Activated CD4-positive, CD25-positive, alpha-beta regulatory T cell treated with anti-CD3 and anti-CD28 coated beads, Interleukin-2, amount 50 U/mL, for 72 hours (primary cell): ENCODE results near the gene LPIN1.
"Not testable (repeated sequence)": the region's sequence is repeated elsewhere in the genome, so short reads cannot be mapped to it uniquely, and the experiment has no call there.

Experiments used
- DNase-seq: peaks from one replicate; pipeline ENCODE4 v3.0.0; 2021

Gene LPIN1

DNA sequence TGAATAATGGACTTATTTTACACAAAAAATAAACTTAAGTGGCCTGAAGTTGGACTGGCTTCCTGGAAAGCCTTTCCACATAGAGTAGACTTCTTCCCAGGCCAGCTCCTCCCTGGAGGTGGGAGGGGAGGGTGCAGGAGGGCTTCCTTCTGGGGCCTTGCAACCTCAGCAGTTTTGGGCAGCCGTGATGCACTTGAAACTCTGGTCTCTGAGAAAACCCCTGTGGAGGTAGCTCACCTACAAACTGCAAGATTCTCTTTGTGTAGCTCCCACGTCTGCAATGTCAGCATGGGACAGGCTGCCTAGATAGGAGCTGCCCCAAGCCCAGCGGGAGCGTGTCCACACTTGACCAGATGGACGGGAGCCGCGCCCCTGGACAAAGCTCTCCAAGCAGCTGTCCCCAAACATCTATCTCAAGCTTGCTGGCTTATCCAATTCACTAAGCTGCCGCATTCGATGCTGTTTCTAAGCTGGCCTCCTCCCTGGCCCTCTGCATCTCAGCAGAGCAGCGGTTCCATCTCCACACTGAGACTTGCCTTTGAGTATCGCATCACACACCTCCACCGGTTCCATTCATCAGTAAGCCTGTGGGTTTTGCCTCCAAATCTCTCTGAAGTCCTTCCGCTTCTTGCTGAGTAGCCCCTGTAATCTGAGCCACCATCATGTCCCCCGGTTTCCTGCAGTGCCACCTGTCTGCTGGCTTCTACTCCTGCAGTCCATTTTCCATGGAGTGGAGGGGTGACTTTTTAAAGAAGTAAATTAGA lies 1.6 kb upstream of the LPIN1 start:
- DNase-seq: no peak

DNA sequence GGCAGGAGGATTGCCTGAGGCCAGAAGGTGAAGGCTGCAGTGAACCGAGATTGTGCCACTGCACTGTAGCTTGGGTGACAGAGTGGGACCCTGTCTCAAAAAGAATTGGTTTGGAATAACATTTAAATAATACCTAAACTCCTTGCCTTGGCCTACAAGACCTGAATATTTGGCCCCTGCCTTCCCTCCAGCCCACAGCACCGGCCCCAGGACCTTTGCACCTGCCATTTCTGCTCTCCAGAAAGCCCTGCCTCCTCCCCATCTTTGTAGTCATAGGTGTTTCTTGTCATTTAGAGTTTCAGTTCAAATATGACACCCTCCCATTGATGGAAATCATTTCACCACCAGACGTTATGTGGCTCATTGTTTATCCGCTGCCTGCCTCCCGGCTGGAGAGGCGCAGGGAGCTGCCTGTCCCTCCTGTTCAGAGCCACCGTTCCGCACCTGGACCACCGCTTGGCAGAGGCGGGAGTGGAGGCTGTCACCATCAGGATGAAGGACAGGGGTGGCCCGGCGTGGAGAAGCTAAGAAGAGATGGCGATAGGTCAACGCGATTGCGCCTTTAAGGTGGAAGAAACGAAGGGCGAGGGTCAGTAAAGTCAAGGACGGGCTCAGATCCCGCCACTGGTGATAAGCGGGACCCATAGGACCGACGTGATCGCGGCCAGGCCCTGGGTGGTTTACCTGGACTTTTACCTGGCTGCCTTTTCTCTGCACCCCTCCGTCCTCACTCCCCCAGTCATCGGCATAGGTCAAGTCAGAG lies 638 bp upstream of the LPIN1 start:
- DNase-seq: no peak

DNA sequence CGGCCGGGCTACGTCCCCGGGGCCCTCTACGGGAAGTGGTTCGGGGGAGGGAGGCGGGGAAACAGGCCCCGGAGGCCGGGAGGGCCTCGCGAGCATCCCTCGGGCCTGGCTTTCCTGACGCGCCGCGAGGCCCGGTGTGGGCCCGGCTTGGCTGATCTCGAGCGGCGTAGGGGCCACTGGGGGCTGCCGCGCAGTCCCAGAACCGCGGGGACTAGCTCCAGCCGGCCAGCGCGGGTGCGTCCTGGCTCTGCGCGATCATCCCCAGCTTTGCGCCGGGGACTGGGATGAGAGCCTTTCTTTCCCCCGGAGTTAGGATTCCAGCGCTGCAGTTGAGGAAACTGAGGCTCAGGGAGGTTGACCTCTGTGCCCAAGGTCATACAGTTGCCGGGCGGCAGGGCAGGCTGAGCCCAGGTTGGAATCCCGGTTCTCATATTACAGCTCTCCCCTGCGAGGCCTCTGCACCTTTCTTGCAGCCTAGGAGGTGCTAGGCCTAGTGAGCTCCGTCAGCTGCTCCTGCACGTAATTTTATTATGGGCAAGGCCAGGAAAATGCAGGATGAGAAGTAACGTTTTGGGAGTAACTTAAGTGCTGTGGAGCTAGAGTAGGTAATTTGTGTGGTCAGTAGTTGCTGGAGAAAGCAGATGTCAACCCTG lies 501 bp downstream of the LPIN1 start:
- no peak for DNase-seq

DNA sequence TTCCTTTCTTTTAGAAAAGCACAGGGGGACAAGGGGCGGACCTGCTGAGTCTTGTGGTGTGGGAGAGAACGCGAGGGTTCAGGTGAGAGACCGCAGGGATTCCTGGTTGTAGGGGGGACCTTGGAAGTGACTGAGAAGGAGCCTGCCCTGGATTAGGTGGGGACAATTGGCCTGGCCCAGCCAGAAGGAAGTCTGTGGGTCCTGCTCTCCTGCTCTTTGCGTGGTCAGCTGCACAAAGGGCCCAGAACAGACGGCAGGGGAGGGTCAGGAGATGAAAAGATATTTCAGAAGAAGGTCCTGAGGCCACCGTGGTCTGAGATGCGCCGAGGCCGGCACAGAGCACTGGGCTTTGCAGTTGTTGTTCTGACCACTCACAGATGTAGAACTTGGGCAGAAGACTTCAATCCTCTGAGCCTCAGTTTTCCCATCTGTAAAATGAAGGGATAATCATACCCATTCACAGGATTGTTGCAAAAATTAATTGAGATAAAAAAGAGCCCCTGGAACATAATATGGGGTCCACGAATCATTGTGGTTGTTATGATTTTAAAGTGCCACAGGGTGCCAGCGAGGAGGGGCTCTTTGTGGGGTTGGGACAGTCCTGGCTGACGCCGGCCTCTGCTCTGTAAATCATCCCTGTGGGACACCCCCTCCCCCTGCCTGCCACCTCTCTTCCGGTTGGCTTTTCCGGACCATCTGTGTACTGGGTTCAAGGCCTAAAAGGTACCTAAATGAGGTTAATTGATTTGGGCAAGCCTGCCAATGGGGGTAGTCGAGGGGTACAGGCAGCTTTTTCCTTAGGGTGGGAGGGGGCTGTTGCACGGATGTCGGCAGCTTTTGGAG lies 1.8 kb downstream of the LPIN1 start:
- DNase-seq: no peak

DNA sequence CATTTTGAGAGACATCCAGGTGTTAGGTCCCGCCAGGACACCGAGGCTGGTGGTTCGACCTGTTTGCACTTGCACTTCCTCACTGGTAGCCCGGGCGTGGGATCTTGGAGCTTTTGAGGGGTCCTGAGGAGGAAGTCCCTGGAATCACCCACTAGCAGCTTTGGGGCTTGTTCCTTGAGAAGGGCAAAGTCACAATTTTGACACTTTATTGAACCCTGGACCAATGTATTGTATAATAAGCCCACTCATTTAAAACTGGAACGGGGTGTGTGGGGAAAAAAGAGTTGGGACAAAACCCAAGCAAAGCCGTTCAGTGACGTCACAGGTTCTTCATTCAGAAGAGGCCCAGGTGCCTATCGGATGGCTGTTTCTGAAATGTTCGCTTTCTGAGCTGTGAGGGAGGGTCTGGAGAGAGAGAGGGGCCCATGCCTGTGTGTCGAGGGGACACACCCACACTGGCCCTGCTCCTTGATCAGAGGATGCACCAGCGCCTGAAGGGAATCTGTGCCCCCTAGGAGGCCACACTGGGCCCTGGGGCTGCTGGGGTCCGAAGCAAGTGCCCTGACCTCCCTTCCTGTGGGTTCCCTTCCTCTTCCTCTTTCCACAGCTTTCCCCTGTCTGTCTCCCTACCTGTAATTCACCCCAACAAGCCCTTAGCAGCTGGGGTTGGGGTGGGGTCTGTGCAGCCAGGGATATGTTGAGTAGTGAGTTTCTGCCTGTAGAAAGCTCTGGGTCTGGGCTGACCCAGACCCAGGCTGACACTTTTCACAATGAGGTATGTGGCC lies 2.6 kb downstream of the LPIN1 start:
- DNase-seq: no peak

DNA sequence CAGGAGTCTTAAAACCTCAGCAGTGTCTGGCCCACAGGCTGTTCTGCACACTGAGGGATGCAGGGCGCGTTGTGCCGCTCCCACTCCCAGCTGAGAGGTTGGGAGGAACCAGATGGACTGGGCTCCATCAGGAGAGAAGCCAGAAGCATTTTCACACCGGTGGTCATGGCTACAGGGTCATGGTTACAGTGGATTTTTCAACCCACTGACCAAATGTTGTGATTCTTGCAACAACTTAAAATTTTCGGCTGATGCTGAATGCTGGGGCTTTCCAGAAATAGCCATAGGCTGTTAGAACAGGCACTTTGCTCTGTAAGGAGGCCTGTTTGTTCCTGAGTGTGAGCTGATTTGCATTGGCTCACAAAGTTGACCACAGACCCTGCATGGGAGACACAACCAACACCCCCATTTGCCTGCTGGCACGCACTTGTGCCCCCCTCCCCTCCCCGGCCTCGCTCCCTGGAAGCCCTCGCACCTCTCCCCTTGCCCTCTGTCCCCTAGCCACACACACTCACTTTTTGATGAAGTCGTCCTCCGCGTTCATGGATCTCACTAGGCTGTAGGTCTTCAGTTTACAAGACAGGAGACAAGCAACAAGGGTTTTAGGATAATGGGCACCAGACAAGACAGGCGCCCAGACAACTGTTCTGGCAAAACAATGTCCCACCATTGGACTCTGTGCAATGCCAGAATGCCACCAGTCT lies 3.4 kb downstream of the LPIN1 start:
- DNase-seq: no peak

DNA sequence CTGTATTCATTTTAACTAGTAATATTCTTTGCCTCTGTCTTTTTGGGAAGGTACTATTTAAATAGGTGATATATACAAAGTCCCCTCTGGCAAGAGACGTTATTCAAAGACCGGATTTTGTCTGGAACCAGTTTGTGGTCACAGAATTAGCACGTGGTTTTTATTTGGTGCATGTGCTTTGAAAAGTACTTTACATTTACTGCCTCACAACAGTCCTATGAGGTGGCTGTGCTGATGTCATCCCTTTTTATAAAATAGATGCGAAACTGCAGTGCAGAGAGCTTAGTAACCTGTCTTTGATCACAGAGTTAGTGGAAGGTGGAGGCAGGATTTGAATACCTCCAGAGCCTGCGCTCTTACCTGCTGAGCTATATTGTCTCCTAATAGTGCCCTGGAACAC lies 4.0 kb downstream of the LPIN1 start:
- no peak for DNase-seq

DNA sequence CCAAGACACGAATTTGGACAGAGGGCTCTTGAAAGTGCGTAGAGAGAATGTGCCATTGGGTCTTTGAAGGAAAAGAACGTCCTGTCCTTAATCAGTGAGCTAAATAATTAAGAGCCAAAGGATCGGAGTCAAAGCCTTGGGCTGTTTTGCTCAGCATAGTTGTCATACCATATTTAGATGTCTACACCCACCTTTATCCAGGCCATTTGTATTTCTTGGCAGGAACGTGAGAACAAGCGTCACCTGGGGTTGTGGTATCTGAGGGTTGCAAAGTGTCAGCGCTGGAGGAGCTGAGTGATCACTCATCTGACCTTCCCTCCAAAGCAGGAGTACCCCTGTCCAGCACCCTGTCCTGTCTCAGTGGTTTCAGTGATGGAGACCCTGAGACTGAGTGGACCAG lies 4.5 kb downstream of the LPIN1 start:
- no peak for DNase-seq

DNA sequence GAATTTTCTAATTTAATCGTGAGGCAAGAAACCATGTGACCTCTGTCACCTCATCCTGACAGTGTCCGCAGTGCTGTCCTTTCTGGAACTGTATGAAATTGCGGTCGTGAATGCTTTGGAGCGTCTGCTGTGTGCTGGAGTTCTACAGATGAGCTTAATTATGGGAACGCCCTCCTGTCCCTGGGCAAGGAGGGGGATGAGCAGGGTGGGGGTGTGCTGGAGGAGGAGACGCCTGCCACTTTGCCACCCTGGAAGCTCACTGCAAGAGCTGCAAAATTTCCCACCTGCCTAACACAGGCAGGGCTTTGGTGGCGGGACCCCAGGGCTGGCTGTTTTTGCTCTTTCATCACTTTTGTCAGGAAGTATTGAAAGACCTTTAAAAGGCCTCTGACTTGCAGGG lies 6.5 kb downstream of the LPIN1 start:
- DNase-seq: no peak

DNA sequence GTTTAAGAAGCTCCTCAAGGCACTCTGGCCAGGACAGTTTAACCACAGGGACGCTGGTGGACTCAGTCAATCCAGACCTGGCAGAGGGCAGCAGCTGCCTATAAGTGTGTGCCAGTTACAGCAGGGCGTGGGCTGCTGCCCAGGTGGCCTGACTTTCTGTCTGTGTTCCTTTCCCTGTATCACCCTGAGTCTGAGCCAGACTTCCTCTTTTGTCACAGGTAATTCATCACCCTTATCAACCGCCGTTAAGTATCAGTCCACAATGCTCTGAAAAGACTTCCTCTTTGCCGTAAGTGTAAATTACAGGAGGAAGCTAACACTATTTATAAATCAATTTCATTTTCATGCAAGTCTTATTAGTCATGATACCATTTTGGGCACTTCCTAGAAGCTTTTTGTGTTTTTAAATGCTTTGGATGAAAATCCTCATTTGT lies 7.0 kb downstream of the LPIN1 start:
- no peak for DNase-seq

DNA sequence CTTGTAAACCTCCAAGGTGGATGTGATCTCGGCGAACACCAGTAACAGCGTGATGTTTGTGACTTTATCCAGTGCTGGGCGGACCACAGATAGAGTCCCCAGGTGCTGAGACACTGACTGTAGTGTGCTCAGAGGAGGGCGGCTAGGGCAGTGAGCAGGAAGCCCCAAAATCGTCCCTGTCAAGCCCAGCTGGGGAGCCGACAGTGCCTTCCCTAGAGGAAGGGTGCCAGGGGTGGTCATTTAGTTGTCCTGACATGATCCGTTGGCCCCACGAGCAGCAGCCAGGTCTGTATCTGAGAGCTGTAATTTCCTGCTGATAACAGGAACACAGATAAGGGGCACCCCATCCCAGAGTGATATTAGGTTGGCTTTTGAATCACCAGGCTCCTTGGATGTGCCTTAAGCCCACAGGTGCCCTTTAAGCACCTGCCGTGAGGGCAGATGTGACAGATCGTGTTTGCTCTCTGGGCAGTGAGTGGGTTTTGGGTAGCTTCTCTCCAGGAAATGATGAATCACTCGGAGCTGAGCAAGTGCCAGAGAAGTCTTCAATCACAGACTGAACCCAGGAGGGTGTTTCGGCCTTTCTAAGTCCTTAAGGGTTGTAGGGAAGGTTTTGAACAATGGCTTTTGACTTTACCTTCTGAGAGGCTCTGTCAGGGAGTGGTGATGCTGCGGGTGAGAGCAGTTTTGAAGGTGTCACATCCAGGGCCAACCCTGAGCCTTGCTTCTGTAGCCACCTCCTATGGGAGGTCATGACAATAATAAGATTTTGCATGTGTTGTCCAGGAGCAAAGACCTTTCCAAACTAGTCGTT lies 7.7 kb downstream of the LPIN1 start:
- peak; percentile 63 for DNase-seq

DNA sequence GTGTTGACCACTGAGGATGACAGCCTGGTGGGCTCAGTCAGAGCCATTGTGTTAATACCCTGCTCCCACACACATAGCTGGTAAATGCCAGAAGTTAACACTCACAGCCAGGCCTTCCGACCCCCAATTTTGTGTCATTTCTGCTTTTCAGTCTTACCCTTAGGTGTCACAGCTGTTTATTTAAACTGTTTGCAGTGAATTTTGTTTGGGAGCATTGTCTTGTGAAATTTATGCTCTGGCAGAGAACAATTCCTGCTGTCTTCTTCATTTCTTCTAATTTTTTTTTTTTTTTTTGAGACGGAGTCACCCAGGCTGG lies 8.2 kb downstream of the LPIN1 start:
- DNase-seq: no peak

DNA sequence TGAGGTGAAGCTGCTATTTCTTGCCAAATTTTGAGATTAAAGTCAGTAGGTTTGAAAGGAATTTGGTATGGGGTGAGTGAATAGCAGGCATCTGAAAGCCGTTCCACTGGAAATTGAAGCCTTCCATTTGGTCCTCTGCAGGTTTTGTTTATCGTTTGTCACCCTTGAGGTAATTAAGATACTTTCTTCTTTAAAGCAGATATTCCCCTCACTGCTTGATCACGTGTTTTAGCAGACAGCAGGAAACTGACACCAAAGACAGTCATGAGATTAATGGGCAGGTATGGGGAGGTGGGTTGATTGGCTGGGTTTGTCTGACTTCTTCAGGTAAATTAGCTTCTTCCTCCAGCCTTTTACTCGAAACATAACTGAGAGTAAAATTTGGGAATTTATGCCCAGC lies 10.7 kb downstream of the LPIN1 start:
- no peak for DNase-seq

DNA sequence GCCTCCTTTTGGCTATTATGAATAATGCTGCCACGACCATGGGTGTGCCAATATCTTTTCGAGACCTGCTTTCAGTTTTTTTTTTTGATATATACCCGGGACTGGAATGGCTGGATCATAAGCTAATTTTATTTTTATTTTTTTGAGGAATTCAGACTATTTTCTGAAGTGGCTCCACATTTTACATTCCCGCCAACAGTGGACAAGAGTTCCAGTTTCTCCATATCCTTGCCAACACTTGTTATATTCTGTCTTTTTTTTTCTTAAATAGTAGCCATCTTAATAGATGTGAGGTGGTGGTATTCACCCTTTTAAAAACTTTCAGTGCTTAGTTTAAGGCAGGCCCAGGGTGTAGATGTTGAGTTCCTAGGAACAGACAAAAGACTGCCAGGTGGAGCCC lies 11.8 kb downstream of the LPIN1 start:
- no peak for DNase-seq

DNA sequence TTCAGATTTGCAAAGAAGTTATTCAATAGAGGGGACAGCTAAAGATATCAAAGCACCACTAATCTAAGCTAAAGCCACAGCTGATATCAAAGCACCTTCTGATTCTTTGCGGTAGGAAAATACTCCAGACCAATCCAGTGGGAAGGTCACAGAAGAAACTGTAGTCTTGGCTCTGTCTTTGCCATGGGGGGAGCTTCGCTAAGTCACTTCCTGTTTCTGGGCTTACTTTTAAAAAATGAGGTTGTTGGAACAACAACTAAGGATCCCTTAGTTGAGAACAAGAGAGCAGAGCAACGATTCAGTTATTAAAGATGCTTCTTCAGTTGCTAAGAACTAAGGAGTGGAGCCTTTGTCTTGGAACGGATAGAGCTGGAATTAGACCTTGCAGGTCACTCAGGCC lies 12.2 kb downstream of the LPIN1 start:
- DNase-seq: no peak

DNA sequence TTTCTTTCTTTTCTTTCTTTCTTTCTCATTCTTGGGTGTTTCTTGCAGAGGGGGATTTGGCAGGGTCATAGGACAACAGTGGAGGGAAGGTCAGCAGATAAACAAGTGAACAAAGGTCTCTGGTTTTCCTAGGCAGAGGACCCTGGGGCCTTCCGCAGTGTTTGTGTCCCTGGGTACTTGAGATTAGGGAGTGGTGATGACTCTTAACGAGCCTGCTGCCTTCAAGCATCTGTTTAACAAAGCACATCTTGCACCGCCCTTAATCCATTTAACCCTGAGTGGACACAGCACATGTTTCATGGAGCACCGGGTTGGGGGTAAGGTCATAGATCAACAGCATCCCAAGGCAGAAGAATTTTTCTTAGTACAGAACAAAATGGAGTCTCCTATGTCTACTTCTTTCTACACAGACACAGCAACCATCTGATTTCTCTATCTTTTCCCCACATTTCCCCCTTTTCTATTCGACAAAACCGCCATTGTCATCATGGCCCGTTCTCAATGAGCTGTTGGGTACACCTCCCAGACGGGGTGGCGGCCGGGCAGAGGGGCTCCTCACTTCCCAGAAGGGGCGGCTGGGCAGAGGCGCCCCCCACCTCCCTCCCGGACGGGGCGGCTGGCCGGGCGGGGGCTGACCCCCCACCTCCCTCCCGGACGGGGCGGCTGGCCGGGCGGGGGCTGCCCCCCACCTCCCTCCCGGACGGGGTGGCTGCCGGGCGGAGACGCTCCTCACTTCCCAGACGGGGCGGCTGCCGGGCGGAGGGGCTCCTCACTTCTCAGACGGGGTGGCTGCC lies 12.9 kb downstream of the LPIN1 start:
- not testable (repeated sequence) for DNase-seq

DNA sequence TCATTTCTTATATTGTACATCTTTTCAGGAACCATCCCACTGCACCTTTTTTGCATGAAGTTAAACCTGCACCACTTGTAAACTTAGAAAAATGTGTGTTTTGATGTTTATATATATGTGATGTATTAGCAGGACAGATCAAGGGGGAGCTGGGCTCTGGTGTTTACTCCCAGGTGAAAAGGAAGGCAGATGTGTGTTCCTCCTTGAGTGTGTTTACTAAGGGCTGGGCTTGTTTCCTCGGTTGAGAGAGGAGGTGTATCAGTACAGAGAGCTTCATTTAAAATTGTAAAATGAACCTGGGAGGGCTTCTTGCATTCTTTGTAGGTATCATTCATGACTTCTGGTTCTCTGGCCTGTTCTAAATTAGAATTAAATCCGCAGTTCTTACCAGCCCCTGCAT lies 14.8 kb downstream of the LPIN1 start:
- DNase-seq: no peak

DNA sequence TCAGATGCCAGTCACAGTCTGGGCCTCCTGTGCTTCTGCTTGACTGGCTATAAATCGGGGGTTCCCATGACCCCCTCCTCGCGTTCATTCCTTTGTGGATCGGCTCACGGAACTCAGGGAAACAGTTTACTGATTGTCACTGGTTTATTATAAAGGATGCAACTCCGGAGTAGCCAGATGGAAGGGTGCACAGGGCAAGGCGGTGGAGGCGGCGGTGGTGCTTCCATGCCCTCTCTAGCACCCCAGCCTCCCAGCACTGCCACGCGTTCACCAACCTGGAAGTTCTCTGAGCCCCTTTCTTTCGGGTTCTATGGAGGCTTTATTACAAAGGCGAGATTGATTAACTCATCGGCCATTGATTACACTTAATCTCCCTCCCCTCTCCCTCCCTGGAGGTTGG lies 15.6 kb downstream of the LPIN1 start:
- DNase-seq: no peak

DNA sequence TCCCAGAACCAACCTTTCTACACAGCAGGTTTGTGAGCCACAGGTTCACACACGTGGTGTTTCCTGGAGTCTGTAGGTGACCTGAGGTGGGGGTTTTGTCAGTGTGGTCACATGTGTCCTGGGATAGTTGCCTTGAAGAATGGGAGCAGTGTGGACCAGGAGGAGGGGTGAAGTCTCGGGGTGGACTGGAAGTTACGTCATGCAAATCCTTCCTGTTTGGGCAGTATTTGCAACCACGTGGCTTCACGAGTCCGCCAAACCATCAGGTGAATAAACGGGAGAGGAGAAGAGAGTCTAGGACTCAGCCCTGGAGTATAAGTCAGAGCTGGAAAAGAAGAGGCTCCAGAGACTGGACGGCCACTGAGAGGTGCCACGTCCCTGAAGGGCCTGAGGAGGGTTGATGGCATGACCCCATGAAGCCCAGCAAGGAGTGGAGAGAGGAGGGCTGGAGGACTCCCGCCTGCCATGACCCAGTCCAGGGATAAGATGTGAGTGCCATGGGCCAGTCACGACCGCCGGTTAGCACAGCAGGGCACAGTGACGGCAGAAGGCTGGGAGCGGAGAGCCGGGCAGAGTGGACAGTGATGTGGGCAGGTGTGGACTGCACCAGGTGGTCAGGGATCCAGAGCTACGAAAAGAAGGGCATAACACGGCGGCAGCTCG lies 16.5 kb downstream of the LPIN1 start:
- DNase-seq: no peak
